Measurements from ENCODE around the gene PROSER3. TPM values are rescaled to one million over a fixed set of nuclear protein-coding genes. Genes with fewer than 3 reads are reported as not detected.

The PROSER3 gene
- total RNA-seq, 1 donor from 2014 or later: 15.0 TPM

DNA sequence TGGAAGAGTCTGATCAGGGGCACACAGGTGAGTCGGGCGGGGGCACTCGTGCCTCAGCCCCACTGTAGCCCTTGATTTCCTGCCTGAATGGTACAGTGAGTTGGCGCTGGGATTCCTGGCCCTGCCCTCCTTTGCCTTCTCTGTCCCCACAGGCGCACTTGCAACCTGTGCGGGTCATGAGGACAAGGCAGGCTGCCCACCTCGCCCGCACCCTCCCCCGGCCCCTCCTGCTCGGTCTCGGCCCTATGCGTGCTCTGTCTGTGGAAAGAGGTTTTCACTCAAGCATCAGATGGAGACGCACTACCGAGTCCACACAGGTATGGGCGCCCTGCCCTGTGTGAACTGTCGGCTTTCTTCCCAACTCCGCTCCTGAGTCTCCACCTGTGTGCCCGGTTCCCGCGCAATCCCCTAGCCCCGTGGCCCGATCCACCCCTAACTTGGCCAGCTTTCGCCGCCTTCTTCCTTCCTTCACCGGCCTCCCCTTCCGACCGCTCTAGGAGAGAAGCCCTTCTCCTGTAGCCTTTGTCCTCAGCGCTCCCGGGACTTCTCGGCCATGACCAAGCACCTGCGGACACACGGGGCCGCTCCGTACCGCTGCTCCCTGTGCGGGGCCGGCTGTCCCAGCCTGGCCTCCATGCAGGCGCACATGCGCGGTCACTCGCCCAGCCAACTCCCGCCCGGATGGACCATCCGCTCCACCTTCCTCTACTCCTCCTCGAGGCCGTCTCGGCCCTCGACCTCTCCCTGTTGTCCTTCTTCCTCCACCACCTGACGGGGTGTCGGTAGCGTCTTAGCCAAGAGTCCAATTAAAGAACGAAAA lies 41.8 kb upstream of the PROSER3 start:
- TF ChIP-seq, protein P1, sequence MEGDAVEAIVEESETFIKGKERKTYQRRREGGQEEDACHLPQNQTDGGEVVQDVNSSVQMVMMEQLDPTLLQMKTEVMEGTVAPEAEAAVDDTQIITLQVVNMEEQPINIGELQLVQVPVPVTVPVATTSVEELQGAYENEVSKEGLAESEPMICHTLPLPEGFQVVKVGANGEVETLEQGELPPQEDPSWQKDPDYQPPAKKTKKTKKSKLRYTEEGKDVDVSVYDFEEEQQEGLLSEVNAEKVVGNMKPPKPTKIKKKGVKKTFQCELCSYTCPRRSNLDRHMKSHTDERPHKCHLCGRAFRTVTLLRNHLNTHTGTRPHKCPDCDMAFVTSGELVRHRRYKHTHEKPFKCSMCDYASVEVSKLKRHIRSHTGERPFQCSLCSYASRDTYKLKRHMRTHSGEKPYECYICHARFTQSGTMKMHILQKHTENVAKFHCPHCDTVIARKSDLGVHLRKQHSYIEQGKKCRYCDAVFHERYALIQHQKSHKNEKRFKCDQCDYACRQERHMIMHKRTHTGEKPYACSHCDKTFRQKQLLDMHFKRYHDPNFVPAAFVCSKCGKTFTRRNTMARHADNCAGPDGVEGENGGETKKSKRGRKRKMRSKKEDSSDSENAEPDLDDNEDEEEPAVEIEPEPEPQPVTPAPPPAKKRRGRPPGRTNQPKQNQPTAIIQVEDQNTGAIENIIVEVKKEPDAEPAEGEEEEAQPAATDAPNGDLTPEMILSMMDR (IDR thresholded peaks at IDR 0.05; ENCODE audit: unreplicated experiment): no peak
- peaks cover 22% of the 10 kb centered on the region for H3K4me1 Mint-ChIP-seq (ENCODE audit: unreplicated experiment)
- no peaks in the 10 kb centered on the region for H3K9me3 Mint-ChIP-seq (ENCODE audit: unreplicated experiment)
- peak overlapping the region; percentile 96 for H3K4me3 Mint-ChIP-seq (ENCODE audit: unreplicated experiment)
- H3K36me3 Mint-ChIP-seq (ENCODE audit: low read depth, unreplicated experiment): peaks cover 4% of the 10 kb centered on the region
- DNase-seq (ENCODE audit: low spot score): peak; percentile 60
- H3K27ac Mint-ChIP-seq (ENCODE audit: unreplicated experiment): peak overlapping the region; percentile 82
- peaks cover 13% of the 10 kb centered on the region for H3K27me3 Mint-ChIP-seq (ENCODE audit: unreplicated experiment)

DNA sequence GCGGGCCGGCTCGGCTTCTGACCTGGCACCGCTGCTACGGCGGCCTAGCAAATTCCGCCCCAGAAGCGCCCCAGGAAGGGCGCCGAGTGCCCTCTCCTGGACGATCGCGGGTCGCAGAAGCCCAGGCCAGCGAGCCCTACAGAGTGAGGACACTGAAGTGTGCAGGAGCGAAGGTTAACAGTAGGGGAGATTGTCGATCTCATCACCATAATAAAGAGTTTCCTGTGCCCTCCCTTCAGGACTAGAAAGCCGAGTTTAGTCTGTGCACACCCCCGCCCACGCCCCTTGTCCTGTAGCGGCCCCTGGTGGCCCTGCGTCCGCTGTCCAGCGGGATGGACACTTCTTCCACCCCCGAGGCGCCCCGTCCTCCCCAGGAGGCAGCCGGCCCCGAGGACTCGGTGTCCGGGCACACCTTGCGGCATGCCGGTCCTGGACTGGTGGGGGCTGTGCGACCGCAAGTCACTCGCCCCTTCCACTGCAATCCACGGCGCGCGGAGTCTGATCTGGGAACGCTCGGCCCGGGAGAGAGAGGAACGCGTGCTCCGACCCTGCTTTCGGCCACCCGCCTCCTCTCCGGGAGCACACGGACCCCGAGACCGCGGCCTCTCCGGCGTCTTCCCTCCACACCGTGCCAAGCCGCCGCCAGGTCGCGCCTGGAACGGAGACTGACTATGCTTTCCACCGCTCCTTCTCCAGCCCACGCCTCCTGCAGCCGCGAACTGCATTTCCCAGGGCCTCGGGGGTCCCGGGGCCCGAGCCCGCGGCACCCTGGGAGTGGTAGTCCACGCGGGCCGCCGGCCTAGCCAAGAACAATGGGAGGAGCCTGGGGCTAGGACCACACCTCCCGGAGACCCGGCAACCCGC lies 40.9 kb upstream of the PROSER3 start:
- no peaks in the 10 kb centered on the region for H3K9me3 Mint-ChIP-seq (ENCODE audit: unreplicated experiment)
- TF ChIP-seq, protein P1 (IDR thresholded peaks at IDR 0.05; ENCODE audit: unreplicated experiment): peak; percentile 76
- peaks cover 4% of the 10 kb centered on the region for H3K36me3 Mint-ChIP-seq (ENCODE audit: low read depth, unreplicated experiment)

DNA sequence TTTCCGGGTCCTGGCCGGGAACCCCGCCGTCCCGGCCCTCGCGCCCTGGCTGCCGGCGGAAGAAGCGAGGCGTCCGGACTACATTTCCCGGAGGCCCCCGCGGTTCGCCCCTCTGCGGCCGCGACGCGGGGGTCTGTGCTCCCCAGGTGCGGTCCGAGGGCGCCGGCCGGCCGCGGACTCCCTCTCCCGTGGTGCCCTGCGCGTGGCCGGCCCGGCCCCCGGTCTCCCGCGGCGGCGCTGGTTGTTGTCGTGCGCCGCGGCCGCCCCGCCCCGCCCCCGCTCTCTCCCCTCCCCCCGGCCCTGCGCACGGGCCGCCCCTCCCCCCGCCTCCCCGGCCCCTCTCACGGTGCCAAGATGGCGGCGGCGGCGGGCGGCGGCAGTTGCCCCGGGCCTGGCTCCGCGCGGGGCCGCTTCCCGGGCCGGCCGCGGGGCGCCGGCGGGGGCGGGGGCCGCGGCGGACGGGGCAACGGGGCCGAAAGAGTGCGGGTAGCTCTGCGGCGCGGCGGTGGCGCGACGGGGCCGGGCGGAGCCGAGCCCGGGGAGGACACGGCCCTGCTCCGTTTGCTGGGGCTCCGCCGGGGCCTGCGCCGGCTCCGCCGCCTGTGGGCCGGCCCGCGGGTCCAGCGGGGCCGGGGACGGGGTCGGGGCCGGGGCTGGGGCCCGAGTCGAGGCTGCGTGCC lies 40.2 kb upstream of the PROSER3 start, which contains the start of gene KMT2B:
Gene KMT2B, plus strand, starts transcription at position 339 of the 680 bp plus-strand sequence. Its CDS starts 16 bp downstream, at position 355.
- TF ChIP-seq, protein P1 (IDR thresholded peaks at IDR 0.05; ENCODE audit: unreplicated experiment): no peak
- DNase-seq (ENCODE audit: low spot score): no peak

More for the DNA sequence above, 40.9 kb upstream of the PROSER3 start:
- peak overlapping the region; percentile 96 for H3K4me3 Mint-ChIP-seq (ENCODE audit: unreplicated experiment)
- peaks cover 22% of the 10 kb centered on the region for H3K4me1 Mint-ChIP-seq (ENCODE audit: unreplicated experiment)
- H3K27ac Mint-ChIP-seq (ENCODE audit: unreplicated experiment): peak overlapping the region; percentile 82
- peak; percentile 92 for DNase-seq (ENCODE audit: low spot score)
- H3K27me3 Mint-ChIP-seq (ENCODE audit: unreplicated experiment): peaks cover 15% of the 10 kb centered on the region

DNA sequence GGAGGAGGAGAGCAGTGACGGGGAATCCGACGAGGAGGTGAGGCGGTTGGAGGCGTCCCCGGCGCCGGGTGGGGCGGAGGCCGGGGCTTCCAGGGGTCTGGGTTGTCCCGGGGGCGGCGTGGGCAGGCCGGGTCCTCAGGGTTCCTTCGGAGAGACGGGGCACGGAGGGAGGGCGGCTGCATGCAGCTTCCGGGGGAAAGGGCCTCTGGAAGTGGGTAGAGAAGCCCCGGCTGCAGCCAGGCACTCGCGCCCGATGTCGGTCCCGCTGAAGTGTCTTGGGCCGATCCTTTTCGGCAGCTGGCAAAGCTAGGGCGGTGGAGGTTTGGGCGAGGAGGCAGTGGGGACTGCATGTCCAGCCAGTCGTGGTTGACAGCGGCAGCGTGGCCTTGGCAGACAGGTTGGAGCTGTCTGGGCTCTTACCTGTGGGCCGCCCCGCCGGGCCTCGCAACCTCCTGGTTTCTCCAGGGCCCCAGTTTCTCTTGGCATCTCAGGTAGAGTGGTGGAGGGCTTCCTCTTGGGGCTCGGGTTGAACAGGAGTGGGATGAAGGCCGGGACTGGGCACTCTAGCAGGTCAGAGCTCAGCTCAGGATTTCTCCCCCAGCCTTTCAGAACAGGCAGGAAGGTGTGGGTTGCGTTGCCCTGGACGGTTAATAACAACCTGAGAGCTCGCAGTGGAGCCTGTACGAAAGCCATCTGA lies 39.5 kb upstream of the PROSER3 start:
- Mint-ChIP-seq H3K9me3 (ENCODE audit: unreplicated experiment) (no peaks in the 10 kb centered on the region), H3K36me3 (ENCODE audit: low read depth, unreplicated experiment) (peaks cover 9% of the 10 kb centered on the region), H3K27ac (ENCODE audit: unreplicated experiment) (peak overlapping the region; percentile 78), H3K4me1 (ENCODE audit: unreplicated experiment) (peaks cover 22% of the 10 kb centered on the region), H3K27me3 (ENCODE audit: unreplicated experiment) (peaks cover 15% of the 10 kb centered on the region), H3K4me3 (ENCODE audit: unreplicated experiment) (peak overlapping the region; percentile 95)
- TF ChIP-seq, protein P1 (IDR thresholded peaks at IDR 0.05; ENCODE audit: unreplicated experiment): no peak
- DNase-seq (ENCODE audit: low spot score): peak; percentile 45

More for the DNA sequence above, 40.2 kb upstream of the PROSER3 start, which contains the start of gene KMT2B:
- Mint-ChIP-seq H3K4me1 (ENCODE audit: unreplicated experiment) (peaks cover 22% of the 10 kb centered on the region), H3K27me3 (ENCODE audit: unreplicated experiment) (peaks cover 15% of the 10 kb centered on the region), H3K9me3 (ENCODE audit: unreplicated experiment) (no peaks in the 10 kb centered on the region), H3K36me3 (ENCODE audit: low read depth, unreplicated experiment) (peaks cover 4% of the 10 kb centered on the region), H3K4me3 (ENCODE audit: unreplicated experiment) (peak within 1 kb of the TSS; percentile 96), H3K27ac (ENCODE audit: unreplicated experiment) (peak within 1 kb of the TSS; percentile 82)

Data from endothelial cell (in vitro differentiated cells).